ENCODE data around the gene SEMA5A.

DNA sequence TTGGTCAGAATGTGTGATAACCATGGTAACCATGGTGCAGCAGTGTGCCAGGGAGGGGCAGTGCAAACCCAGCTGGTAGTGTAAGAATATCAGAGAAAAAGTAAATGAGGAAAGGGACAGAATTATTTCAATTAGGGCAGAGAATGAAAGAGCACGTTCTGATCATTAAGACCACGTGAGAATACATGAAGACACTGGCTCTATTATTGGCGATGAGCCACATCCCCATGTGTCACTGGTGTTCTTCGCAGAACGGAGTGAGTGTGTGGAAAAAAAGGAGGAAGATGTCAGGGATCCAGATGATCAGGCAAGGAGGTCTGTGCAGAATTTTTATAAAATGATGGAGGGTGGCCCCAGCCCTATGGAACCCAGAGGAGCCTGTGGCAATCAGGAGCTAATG lies 315.5 kb downstream of the SEMA5A start:
- TF ChIP-seq, protein P1, sequence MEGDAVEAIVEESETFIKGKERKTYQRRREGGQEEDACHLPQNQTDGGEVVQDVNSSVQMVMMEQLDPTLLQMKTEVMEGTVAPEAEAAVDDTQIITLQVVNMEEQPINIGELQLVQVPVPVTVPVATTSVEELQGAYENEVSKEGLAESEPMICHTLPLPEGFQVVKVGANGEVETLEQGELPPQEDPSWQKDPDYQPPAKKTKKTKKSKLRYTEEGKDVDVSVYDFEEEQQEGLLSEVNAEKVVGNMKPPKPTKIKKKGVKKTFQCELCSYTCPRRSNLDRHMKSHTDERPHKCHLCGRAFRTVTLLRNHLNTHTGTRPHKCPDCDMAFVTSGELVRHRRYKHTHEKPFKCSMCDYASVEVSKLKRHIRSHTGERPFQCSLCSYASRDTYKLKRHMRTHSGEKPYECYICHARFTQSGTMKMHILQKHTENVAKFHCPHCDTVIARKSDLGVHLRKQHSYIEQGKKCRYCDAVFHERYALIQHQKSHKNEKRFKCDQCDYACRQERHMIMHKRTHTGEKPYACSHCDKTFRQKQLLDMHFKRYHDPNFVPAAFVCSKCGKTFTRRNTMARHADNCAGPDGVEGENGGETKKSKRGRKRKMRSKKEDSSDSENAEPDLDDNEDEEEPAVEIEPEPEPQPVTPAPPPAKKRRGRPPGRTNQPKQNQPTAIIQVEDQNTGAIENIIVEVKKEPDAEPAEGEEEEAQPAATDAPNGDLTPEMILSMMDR (IDR thresholded peaks at IDR 0.05), result no peak
- TF ChIP-seq POLR2AphosphoS5 (IDR thresholded peaks at IDR 0.05), result no peak
- no peak for TF ChIP-seq POLR2A (IDR thresholded peaks at IDR 0.05)

All from breast epithelium (tissue), 3 donors.